Measurements from ENCODE around the gene AKAP8L.
A peak's percentile ranks its signal among the peaks of the same experiment; 100 is the strongest.

Gene AKAP8L

DNA sequence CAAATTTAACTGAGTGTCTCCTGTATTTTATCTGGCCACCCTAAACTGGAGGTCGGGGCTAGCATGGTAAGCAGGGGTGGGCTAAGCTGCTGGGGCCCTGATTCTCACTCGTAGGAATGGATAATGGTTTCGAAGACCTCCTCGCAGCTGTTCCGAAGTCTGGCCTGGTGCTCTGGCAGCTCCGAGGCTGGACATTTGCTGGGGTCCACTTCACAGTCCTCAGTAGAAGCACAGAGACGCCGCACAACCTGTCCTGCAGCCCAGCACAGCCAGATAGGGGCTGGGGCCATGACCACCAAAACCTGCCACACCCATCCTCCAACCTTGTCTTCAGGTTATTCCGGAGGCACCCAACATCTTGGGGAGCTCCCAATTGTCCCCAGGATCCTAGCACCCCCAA is 37.2 kb upstream of the AKAP8L start:
- Histone ChIP-seq H3K36me3 (ENCODE audit: insufficient read depth, low read length) (no peaks in the 10 kb centered on the region), H3K9ac (ENCODE audit: low read depth, low read length) (no peak overlapping the region), H3K9me3 (replicated peaks; ENCODE audit: low read length) (no peaks in the 10 kb centered on the region), H3K4me2 (ENCODE audit: low read length) (no peak overlapping the region), H3K4me3 (ENCODE audit: low read length) (no peak overlapping the region), H3K27me3 (ENCODE audit: control insufficient read depth, insufficient read depth, low read length) (peaks cover 52% of the 10 kb centered on the region), H3K4me1 (ENCODE audit: control insufficient read depth, insufficient read depth, low read length) (peaks cover 10% of the 10 kb centered on the region)

DNA sequence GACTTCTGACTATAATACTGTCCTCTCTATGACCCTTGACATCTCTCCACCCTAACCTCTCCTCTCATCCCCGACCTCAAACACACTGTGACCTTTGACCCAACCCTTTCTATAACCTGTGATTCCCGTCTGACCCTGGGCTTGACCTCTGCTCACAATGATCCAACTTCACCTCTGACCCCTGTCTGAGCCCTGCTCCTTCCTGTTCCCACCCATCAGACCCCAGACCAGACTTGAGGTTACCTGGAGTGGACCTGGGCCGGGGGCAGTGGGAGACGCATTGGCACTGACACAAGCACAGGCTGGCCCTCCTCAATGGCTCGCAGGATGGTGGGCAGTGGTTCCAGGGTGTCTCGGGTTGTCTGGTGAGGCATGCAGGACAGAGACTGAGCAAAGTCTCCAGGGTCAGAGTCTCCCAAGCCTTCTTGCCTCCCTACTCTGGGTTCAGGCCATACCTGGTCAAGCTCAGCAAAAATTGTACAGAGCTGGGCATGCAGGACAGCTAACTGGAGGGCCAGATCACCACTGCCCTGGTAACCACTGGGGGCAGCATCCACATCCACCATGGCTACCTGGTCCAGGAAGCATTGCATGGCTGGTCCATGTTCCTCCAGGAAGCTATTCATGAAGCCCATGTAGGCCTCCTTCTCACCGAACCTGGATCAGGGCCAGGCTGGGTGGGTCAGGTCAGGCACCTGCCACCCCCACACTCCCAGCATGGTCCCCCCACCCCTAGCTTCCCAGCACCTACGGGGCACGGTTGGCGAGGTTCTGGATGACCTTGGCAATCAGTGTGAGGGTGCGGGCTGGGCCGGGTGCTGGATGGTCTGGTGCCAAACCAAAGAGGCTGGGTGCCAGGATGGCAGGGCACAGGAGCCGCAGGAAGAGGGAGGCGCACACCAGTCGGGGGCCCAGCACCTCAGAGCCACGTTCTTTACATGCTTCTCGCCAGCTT is 35.4 kb upstream of the AKAP8L start:
- no peak overlapping the region for H3K4me3 ChIP-seq (ENCODE audit: low read length)
- no peak overlapping the region for H3K9ac ChIP-seq (ENCODE audit: low read depth, low read length)
- no peaks in the 10 kb centered on the region for H3K36me3 ChIP-seq (ENCODE audit: insufficient read depth, low read length)
- no peak overlapping the region for H3K4me2 ChIP-seq (ENCODE audit: low read length)
- H3K4me1 ChIP-seq (ENCODE audit: control insufficient read depth, insufficient read depth, low read length): peaks cover 13% of the 10 kb centered on the region
- H3K27me3 ChIP-seq (ENCODE audit: control insufficient read depth, insufficient read depth, low read length): peaks cover 40% of the 10 kb centered on the region
- H3K9me3 ChIP-seq (replicated peaks; ENCODE audit: low read length): no peaks in the 10 kb centered on the region

DNA sequence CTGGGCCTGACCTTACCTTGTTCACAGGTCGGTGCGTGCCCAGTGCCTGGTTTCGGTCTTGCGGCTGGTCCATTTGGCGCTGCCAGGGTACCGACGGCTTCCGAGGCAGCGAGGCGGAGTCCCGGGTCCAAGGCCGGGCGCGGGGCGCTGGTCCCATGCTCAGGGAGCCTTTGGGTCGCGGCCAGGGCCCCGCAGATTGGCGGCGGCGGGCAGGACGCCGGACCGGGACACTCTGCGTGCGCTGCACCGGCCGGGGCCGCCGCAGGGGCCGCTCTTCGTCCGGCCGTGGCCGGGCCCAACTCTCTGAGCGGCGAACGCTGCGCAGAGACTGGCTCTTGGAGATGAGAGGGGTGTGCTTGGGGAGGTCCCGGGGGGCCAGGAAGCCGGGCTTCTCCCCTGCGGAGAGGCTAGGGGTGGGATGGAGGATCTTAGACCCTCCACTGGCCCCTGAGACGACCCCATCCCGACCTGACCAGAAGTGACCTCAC is 34.3 kb upstream of the AKAP8L start:
- Histone ChIP-seq H3K36me3 (ENCODE audit: insufficient read depth, low read length) (no peaks in the 10 kb centered on the region), H3K9ac (ENCODE audit: low read depth, low read length) (peak overlapping the region; percentile 36), H3K27me3 (ENCODE audit: control insufficient read depth, insufficient read depth, low read length) (peaks cover 37% of the 10 kb centered on the region), H3K4me2 (ENCODE audit: low read length) (peak overlapping the region; percentile 83), H3K4me3 (ENCODE audit: low read length) (peak overlapping the region; percentile 67), H3K4me1 (ENCODE audit: control insufficient read depth, insufficient read depth, low read length) (peaks cover 18% of the 10 kb centered on the region), H3K9me3 (replicated peaks; ENCODE audit: low read length) (no peaks in the 10 kb centered on the region)

DNA sequence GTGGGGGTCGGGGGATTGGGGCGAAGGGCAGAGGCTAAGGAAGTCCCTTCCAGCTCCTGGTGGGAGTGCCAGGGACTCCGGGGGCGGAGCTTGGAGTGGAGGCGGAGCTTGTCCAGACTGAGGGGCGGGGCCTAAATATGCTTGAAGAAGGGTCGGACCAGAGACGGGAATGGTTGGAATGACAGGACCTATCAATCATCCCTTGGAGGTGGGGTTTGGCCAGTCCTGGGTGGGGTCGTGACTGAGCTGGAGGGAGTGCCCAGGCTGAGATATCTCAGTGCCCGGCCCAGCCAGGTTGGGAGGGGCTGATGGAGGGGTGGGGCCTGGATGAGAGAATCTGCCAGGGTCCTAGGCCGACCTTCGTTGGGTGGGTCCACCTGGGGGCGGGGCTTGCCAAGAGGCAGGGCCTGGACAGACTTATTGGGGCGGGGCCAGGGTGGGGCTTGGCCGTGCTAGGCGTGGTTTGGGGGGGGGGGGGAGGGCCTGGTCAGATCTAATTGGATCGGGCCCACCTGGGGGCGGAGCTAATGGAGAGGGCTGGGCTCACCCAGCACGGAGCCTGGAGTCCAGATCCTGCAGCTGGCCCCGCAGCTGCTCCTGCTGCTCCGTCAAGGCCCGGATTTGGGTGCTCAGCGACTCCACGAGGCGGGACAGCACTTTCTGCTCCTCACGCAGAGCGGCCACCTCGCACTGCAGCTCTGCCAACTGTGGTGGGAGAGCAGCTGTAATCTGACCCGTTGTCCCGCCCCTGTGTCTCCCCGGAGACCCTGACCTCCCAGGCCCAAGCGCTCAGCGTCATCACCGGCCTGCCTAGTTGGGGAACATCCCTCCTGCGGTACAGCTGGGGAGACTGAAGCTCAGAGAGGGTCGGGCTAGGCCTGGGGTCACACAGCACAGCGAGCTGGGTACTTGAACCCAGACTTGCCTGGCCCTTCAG is 33.6 kb upstream of the AKAP8L start:
- H3K9ac ChIP-seq (ENCODE audit: low read depth, low read length): peak overlapping the region; percentile 36
- peak overlapping the region; percentile 67 for H3K4me3 ChIP-seq (ENCODE audit: low read length)
- no peaks in the 10 kb centered on the region for H3K36me3 ChIP-seq (ENCODE audit: insufficient read depth, low read length)

DNA sequence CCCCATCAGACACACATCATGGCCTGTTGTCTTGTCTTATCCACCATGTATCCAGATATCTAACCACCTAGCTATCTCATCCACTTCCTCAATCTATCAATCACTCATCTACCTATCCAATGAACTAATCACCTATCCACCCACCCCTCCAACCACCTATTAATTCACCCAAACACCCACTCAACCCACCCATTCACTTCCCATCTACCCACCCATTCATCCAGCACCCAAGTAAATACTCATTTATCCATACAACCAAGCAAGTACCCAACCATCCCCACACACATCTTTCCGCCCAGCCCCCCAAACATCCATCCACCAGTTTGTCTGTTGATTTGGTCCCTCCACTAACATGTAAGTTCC is 31.7 kb upstream of the AKAP8L start:
- Histone ChIP-seq H3K4me3 (ENCODE audit: low read length) (no peak overlapping the region), H3K9ac (ENCODE audit: low read depth, low read length) (no peak overlapping the region), H3K27me3 (ENCODE audit: control insufficient read depth, insufficient read depth, low read length) (peaks cover 10% of the 10 kb centered on the region), H3K36me3 (ENCODE audit: insufficient read depth, low read length) (no peaks in the 10 kb centered on the region), H3K9me3 (replicated peaks; ENCODE audit: low read length) (no peaks in the 10 kb centered on the region), H3K4me1 (ENCODE audit: control insufficient read depth, insufficient read depth, low read length) (peaks cover 18% of the 10 kb centered on the region), H3K4me2 (ENCODE audit: low read length) (no peak overlapping the region)

More for the DNA sequence above, 33.6 kb upstream of the AKAP8L start:
- H3K4me2 ChIP-seq (ENCODE audit: low read length): peak overlapping the region; percentile 83
- no peaks in the 10 kb centered on the region for H3K9me3 ChIP-seq (replicated peaks; ENCODE audit: low read length)
- H3K27me3 ChIP-seq (ENCODE audit: control insufficient read depth, insufficient read depth, low read length): peaks cover 29% of the 10 kb centered on the region
- H3K4me1 ChIP-seq (ENCODE audit: control insufficient read depth, insufficient read depth, low read length): peaks cover 18% of the 10 kb centered on the region

DNA sequence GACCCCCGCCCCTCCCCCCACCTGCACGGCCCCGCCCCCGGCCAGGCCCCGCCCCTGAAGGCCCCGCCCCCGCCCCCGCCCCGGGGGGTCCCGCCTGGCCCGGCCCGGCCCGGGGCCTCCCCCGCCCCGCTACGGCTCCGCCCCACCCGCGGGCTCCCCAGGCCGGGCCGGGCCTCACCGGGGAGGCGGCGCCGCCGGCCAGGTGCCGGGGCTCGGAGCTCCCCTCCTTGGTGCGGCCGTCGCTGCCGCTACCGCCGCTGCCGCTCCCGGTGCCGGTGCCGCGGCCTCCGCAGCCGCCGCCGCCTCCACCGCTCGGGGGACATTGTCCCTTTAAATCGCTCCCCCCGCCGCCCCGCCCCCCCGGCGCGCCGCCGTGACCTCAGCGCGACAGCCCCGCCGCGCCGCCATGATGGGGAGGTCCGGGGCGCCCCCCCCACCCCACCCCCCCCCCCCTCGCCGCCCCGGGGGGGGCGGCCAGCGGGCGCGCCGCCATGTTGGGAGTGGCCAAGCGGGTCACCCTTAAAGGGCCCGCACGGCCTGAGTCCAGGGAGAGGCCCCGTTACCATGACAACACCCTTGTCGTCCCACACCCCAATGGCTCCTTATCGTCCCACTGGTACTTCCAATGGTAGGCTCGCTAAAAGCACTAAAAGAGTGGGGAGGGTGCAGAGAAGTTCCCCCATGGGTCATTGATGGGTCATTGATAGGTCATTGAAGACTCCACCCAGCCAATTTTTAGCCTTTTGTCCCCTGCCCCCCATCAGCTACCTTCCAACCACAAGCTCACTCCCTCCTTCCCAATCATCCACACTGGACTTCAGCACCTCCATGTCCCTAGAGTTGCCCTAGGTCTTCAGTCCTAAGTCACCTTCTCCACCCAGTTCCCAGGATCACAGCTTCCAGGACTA is 31.1 kb upstream of the AKAP8L start, which contains the start of gene WIZ:
TSS of gene WIZ (minus strand) at position 337 of the 908 bp plus-strand sequence. CDS start 1,649 bp downstream, outside the sequence.
- peaks cover 4% of the 10 kb centered on the region for H3K27me3 ChIP-seq (ENCODE audit: control insufficient read depth, insufficient read depth, low read length)
- H3K4me3 ChIP-seq (ENCODE audit: low read length): peak within 1 kb of the TSS; percentile 71
- no peaks in the 10 kb centered on the region for H3K9me3 ChIP-seq (replicated peaks; ENCODE audit: low read length)
- H3K4me1 ChIP-seq (ENCODE audit: control insufficient read depth, insufficient read depth, low read length): peaks cover 18% of the 10 kb centered on the region
- no peaks in the 10 kb centered on the region for H3K36me3 ChIP-seq (ENCODE audit: insufficient read depth, low read length)
- peak within 1 kb of the TSS; percentile 87 for H3K4me2 ChIP-seq (ENCODE audit: low read length)
- H3K9ac ChIP-seq (ENCODE audit: low read depth, low read length): peak within 1 kb of the TSS; percentile 71

DNA sequence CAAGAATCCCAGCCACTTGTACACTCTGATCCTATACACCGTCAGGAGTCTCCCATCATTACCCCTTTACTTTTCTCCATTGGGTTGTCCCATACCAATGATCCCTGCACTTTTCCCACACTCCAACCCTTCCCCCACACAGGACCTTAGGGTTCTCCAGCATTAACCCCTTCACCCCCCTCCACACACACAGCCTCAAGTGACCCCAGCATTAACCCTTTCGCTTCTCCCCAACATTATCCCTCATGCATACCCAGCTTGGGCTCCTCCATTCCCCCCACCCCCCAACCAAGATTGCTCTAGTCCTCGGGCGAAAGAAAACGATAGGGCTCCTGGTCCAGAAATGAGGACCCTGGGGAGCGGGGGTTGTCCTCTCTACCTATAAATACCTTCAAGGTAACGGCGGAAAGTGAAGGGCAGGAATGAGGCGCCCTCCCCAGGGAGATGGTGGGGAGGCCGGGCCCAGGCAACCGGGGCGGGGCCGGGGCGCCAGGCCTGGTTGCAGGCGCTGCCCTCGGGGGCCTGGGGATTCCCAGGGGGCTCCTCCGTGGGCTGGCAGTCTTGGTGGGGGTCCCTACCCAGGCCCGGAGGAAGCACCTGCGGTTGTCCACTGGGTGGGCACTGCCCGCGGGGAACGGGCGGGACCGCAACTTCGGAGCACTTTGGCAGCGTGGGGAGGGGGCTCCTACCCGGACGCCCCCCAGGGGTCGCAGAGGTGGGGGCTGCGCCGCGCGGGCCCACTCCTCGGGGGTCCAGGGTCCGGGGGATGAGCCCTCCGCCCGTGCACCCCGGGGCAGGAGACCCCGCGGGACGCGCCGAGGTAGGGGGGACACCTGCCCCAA is 30.2 kb upstream of the AKAP8L start:
- Histone ChIP-seq H3K9ac (ENCODE audit: low read depth, low read length) (peak overlapping the region; percentile 57), H3K27me3 (ENCODE audit: control insufficient read depth, insufficient read depth, low read length) (peaks cover 4% of the 10 kb centered on the region), H3K36me3 (ENCODE audit: insufficient read depth, low read length) (no peaks in the 10 kb centered on the region), H3K9me3 (replicated peaks; ENCODE audit: low read length) (no peaks in the 10 kb centered on the region), H3K4me2 (ENCODE audit: low read length) (peak overlapping the region; percentile 87), H3K4me3 (ENCODE audit: low read length) (peak overlapping the region; percentile 71), H3K4me1 (ENCODE audit: control insufficient read depth, insufficient read depth, low read length) (peaks cover 18% of the 10 kb centered on the region)

DNA sequence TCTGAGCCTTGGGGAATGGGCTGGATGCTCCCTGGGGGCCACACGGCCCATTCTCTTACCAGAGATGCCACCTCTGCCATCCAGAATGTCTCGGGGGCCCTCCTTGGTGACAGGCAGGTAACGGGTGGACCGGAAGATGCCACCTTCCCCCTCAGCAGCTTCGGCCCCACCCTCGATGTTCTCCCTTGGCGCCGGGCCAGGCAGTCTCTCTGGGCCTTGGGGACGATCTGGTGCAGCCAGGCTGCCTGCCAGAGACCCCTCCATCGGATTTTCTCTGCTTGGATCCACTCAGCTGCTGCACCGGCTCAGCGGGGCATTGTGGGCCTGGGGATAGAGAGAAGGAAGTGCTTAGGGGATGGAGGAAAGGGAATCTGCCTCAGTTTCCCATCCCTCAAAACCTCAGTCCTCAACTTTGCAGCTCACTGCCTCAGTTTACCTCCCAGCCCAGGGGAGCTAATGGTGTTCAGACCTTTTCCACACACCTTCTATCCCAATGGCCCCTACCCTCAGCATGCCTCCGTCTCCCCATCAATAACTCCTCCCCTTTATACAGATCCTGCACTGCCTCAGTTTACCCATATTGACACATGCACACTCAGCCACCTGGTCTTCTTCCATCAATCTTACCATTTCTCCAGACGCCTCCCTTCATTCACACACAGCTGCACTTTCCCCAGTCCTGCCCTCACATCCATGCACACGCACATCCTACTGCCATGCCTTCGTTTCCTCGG is 29.4 kb upstream of the AKAP8L start:
- Histone ChIP-seq H3K9me3 (replicated peaks; ENCODE audit: low read length) (no peaks in the 10 kb centered on the region), H3K36me3 (ENCODE audit: insufficient read depth, low read length) (no peaks in the 10 kb centered on the region), H3K4me3 (ENCODE audit: low read length) (no peak overlapping the region)

DNA sequence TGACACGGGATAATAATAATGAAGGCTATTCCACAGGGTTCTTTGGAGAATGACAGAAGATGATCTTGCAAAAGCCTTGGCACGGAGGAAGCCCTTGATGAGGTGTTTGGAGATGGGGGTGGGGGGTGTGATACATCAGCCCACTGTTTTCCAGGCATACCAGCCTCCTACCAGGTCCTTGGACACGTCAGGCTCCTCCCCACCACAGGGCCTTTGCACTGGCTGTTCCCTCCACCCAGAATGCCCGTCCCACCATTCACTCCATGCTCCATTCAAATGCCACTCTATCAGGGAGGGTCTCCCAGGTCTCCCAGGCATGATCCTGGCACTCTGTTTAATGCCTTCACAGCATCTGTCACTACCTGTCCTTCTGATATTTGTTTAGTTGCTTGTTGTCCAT is 28.3 kb upstream of the AKAP8L start:
- no peaks in the 10 kb centered on the region for H3K36me3 ChIP-seq (ENCODE audit: insufficient read depth, low read length)
- H3K9me3 ChIP-seq (replicated peaks; ENCODE audit: low read length): no peaks in the 10 kb centered on the region
- no peak overlapping the region for H3K4me3 ChIP-seq (ENCODE audit: low read length)
- H3K4me2 ChIP-seq (ENCODE audit: low read length): no peak overlapping the region
- no peak overlapping the region for H3K9ac ChIP-seq (ENCODE audit: low read depth, low read length)
- peaks cover 8% of the 10 kb centered on the region for H3K4me1 ChIP-seq (ENCODE audit: control insufficient read depth, insufficient read depth, low read length)
- peaks cover 11% of the 10 kb centered on the region for H3K27me3 ChIP-seq (ENCODE audit: control insufficient read depth, insufficient read depth, low read length)

More for the DNA sequence above, 29.4 kb upstream of the AKAP8L start:
- Histone ChIP-seq H3K27me3 (ENCODE audit: control insufficient read depth, insufficient read depth, low read length) (peaks cover 11% of the 10 kb centered on the region), H3K4me1 (ENCODE audit: control insufficient read depth, insufficient read depth, low read length) (peaks cover 16% of the 10 kb centered on the region), H3K4me2 (ENCODE audit: low read length) (no peak overlapping the region), H3K9ac (ENCODE audit: low read depth, low read length) (no peak overlapping the region)

All from skeletal muscle satellite cell (primary cell).